Prostate gland (tissue), 2 donors: ENCODE measurements around the gene GALC. TPM values are rescaled to one million over a fixed set of nuclear protein-coding genes. Genes with fewer than 3 reads are reported as not detected.

Experiments used
- DNase-seq: peaks from one replicate; pipeline ENCODE4 v3.0.0-alpha.2; 2019; ENCODE audit warnings: low spot score
- H3K27ac ChIP-seq, 2 donors: fragments of 200-600 bp; sonication (generic); 2 replicates each; pipeline ENCODE4 v1.5.1; 2017 to 2019
- H3K27me3 ChIP-seq: fragments of 200-600 bp; sonication (generic); replicated peaks from 2 replicates; pipeline ENCODE4 v1.5.1; 2019; ENCODE audit not compliant: insufficient read depth
- H3K36me3 ChIP-seq, 2 donors: fragments of 200-600 bp; sonication (generic); 1 replicate in 1 of 2; 2 replicates in 1 of 2; pipeline versions ENCODE4 v1.5.1 to v1.8.1; 2017 to 2019
- H3K4me1 ChIP-seq: fragments of 200-600 bp; sonication (generic); replicated peaks from 2 replicates; pipeline ENCODE4 v1.5.1; 2019
- H3K4me3 ChIP-seq, 2 donors: fragments of 200-600 bp; sonication (generic); 2 replicates each; pipeline ENCODE4 v1.5.1; 2017 to 2019
- H3K9me3 ChIP-seq: fragments of 200-600 bp; sonication (generic); 2 replicates; pipeline ENCODE4 v1.5.1; 2017
- CTCF ChIP-seq, 4 experiments: fragments of 200-600 bp in 2 of 4; fragments of 450-650 bp in 2 of 4; sonication (generic) in 2 of 4; IDR thresholded peaks; 1 replicate in 3 of 4; 2 replicates in 1 of 4; pipeline ENCODE4 v1.5.1; 2016 to 2019; ENCODE audit warnings: antibody characterized with exemption in 4 of 4, mild to moderate bottlenecking in 2 of 4, moderate library complexity in 2 of 4
- POLR2A ChIP-seq: fragments of 450-650 bp; IDR thresholded peaks from one replicate; pipeline ENCODE4 v1.6.1; 2016; ENCODE audit warnings: antibody characterized with exemption, mild to moderate bottlenecking
- POLR2AphosphoS5 ChIP-seq: sonication (generic); formaldehyde crosslinking; IDR thresholded peaks from one replicate; pipeline ENCODE4 v1.6.1; 2017; ENCODE audit warnings: antibody characterized with exemption
- WGBS: methylation state at CpG from one replicate; pipeline ENCODE4 v1.1.5; 2018; 5-methylcytosine and 5-hydroxymethylcytosine counted together
- intact Hi-C: fragments of 100-400 bp; cut with DNase I; formaldehyde crosslinking; loops from one replicate; pipeline ENCODE4 v1.14.2; 2022
- small RNA-seq, 2 donors: library from RNA; depleted of rRNA; stranded (forward); fragments of <200 nt; gene quantifications; one replicate each; pipeline ENCODE3, GENCODE V24; 2016
- total RNA-seq, 2 donors: library from RNA; depleted of rRNA; stranded (reverse); fragments of >200 nt; gene quantifications; one replicate each; pipeline ENCODE4 v1.1.0, GENCODE V29; 2016

GALC gene
- total RNA-seq, 2 donors from 2014 or later: 29.4 to 85.9 TPM

GRCh38 chr14:87888136-87888999, 104.6 kb downstream of the GALC start:
- no peak for TF ChIP-seq POLR2A
- Histone ChIP-seq H3K36me3 (no peaks in the 10 kb centered on the region), H3K27me3 (no peaks in the 10 kb centered on the region), H3K4me1 (no peaks in the 10 kb centered on the region), H3K4me3 (no peak overlapping the region), H3K9me3 (no peaks in the 10 kb centered on the region), H3K27ac (no peak overlapping the region)
- no peak for DNase-seq
- intact Hi-C loops: no loop called here
- WGBS: 61% methylated on average over 20 of the region's 20 CpGs

- H3K9me3 ChIP-seq: no peaks in the 10 kb centered on the region
- no peaks in the 10 kb centered on the region for H3K4me1 ChIP-seq
- no peak overlapping the region for H3K4me3 ChIP-seq
- DNase-seq: no peak
- H3K27ac ChIP-seq: no peak overlapping the region
- WGBS: 86% methylated on average over 1 of the region's 1 CpG
- no peaks in the 10 kb centered on the region for H3K27me3 ChIP-seq
- TF ChIP-seq CTCF (IDR thresholded peaks at IDR 0.05) (no peak), POLR2A (no peak), POLR2AphosphoS5 (no peak)
- no peaks in the 10 kb centered on the region for H3K36me3 ChIP-seq
- intact Hi-C loops: no loop called here
These were observed 109.2 kb downstream of the GALC start for GRCh38 chr14:87883750-87884149.

Small RNA genes lying within 50 kb of the gene (small RNA-seq; reads per million reads assigned to genes)
- 0 reads per million in 2 donors for gene RNU6-835P

Other genes with a start within 250 kb of the GALC start
- gene GPR65, start 12.0 kb upstream of the GALC start, total RNA-seq: under 1 TPM; 0.57 to 0.73 TPM